GM12873 (cell line): ENCODE measurements around the gene IRAK2.

Experiments
- TF ChIP-seq, protein P1 (sequence below): IDR thresholded peaks from 2 replicates; pipeline ENCODE4 v1.5.1; 2012; ENCODE audit warnings: low read depth, mild to moderate bottlenecking, moderate library complexity, low read length, control low read depth; ENCODE audit not compliant: insufficient read depth; ENCODE audit errors: missing control alignments

Gene IRAK2

DNA sequence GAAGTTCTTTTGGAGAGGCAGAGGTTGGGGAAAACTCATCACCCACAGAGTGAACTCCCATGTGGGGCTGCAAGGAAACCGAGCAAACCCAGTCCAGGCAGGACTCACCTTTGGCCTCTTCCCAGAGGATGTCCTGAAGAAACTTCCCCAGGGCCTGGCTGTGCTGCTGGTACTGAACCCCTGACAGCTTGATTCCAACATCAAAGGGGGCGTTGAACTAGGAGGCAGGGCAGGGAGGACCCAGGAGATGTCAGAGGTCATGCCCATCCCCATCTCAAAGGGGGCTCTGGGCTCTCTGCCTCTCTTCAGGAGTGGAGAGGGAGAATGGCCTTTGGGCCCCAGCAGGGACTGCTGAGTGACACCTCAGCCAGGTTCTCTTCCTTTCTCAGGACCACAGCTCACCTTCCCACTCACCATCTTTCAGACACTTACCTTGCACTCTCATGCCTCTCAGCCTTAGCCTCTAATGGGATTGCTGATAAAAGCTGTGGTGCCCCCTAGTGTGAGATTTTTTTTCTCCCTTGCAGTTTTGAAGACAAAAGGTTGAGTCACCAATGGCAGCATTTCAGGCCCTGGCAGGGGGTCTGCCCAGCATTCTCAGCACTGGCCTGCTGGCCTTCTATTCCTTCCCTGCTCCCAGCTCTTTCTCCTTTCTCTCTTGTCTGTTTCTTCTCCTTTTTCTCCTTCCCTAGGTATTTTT is 122.0 kb downstream of the IRAK2 start:
- TF ChIP-seq, protein P1, sequence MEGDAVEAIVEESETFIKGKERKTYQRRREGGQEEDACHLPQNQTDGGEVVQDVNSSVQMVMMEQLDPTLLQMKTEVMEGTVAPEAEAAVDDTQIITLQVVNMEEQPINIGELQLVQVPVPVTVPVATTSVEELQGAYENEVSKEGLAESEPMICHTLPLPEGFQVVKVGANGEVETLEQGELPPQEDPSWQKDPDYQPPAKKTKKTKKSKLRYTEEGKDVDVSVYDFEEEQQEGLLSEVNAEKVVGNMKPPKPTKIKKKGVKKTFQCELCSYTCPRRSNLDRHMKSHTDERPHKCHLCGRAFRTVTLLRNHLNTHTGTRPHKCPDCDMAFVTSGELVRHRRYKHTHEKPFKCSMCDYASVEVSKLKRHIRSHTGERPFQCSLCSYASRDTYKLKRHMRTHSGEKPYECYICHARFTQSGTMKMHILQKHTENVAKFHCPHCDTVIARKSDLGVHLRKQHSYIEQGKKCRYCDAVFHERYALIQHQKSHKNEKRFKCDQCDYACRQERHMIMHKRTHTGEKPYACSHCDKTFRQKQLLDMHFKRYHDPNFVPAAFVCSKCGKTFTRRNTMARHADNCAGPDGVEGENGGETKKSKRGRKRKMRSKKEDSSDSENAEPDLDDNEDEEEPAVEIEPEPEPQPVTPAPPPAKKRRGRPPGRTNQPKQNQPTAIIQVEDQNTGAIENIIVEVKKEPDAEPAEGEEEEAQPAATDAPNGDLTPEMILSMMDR: no peak

DNA sequence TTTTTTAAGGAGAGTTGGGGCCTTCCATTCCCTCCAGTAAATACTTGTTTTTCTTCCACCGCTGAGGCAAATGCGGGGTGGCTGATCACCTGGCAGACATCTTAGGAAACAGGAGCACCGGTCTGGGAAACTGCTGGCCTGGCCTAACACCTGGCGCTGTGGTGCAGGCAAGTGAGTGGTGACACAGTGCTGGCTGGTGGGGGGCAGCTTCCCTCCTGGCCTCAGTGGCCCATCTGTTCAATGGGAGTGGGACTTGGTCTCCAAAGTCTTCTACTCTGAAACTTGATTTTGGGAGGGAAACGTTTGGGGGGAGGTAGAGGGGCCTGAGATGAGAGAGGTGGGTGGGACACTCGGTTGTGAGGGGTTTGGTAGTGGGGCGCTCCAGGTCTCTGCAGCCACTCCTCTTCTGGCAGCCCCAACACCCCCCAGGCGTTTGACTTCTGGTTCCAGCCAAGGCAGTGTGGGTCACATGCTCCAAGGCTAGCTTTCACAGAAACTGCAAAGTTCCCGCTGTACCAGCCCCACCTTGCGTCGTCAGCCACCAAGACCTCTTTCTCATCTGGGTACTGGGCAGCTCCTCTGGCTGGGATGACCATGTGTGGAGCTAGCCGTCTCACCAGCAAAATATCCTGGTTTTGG is 123.3 kb downstream of the IRAK2 start:
- TF ChIP-seq, protein P1: no peak

DNA sequence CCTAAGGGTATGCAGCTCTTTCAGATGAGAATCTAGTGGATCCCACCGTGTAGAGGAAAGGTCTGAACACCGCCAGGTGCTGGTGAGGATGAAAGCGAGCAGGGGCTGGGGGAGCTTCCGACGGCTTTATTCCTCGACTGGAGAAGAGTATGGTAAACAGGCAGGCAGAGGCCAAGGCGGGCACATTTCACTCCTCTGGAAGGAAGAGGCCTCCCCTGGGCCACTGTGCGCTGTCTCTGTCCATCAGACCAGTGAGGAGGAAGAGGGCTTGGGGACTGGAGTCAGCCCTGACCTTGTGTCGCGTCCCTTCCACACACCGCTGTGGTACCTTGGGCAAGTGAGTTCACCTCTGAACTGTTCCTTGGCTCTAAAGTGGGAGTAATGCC is 123.8 kb downstream of the IRAK2 start:
- TF ChIP-seq, protein P1: no peak

DNA sequence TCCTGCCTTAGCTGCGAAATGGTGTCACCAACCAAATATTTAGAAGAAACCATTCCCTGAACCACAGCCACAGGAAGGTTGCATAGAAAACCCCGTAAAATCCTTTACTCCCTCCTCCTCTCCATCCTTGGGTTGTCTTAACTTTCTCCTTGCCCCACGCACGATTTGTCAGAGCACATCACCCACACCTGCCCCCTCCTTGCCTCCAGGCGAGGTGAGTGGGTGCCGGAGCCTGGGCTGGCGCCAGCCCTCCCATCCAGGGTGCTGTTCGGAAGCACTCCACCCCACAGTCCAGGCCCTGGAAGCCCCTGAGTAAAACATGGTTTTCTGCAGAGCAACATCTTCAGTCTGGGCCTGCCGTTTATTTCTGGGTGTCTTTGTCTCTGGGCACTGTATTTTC is 124.4 kb downstream of the IRAK2 start:
- TF ChIP-seq, protein P1: no peak

DNA sequence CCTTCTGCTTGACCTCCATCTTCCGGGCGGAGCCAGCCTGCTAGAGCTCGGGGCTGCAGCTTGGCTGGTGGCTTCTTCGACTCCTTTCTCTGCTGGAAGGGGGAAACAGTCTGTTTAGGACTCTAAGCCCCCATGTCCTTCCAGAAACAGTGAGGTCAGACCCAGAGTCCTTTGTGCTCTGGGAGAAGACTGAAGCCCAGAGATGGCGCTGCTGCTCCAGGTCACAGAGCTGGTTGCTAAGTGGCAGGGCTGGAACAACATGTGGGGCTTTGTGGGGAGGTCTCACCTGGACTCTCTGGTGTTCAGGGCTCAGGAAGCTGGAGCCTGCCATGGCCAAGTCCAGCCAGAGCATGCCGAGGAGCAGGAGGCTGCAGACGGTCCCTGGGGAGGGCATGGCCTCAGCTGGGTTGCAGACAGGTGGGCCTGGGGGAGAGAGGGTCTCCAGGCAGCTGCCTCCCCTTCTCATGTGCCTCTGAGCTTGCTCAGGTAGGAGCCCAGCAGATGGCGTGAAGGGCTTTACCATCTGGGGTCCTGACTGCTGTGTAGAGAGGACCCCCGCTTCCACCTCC is 125.2 kb downstream of the IRAK2 start:
- TF ChIP-seq, protein P1: no peak

DNA sequence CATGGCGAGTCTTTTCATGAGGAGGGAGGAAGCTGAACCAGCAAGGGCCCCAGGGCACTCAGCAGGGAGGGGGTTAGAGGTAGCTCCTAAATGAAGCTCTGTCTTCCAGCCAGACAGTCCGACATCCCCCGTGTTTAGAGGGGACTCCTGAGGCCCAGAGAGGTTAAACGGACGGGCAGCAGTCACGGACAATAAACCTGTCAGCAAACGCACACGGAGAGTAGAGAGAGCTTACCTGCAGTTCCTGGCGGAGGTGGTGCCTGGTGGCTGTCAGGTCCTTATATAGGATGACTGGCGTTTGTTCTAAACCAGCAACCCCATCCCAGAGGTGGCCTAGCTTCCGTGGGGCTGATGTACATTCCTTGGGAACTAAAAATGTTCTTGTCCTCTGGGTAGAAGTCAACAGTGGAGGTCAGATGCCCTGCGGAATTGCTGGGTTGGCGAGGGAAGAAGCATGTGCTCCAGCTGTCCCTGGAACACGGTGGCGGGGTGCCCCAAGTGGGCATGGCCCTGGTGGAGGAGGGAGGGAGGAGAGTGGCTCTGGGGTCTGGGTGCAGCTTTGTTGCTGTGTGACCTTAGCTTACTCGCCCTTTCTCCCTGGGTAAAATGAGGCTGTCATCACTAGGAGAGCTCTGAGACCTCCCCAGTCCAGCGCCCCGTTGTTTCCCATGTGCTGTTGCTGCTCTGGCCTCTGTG is 125.9 kb downstream of the IRAK2 start:
- TF ChIP-seq, protein P1: no peak

DNA sequence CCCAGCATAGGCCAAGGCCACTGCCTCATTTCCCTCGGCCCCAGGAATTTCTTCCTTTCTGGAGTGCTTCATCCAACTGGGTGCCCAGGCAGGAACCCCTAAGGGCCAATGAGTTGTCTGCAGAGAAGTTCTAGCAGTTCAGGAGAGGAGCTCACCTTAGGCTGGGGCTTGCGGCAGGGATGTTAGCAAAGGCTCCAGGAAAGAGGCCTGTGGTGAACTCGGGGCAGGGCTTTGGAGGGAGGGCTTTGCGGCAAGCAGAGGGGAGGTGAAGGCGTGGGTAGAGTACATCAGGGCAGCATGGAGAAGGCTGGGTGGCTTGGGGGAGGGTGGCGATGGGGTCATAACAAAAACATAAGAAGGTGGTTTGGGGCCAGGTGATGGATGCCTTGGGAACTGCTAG is 126.9 kb downstream of the IRAK2 start:
- TF ChIP-seq, protein P1: no peak
